Esophagus squamous epithelium (tissue), 4 donors: Measurements from ENCODE around the gene FKBP1C.

ENCODE experiments used
- POLR2A ChIP-seq, 4 donors: fragments of 450-650 bp; IDR thresholded peaks; one replicate each; pipeline ENCODE4 v1.6.1; 2017; ENCODE audit warnings: antibody characterized with exemption in 4 of 4, mild to moderate bottlenecking in 4 of 4, moderate library complexity in 3 of 4
- TF ChIP-seq, protein P1 (sequence below), 6 experiments: fragments of 450-650 bp in 4 of 6; fragments of 200-600 bp in 2 of 6; sonication (generic) in 2 of 6; IDR thresholded peaks; one replicate each; pipeline ENCODE4 v1.5.1; 2016 to 2019; ENCODE audit warnings: antibody characterized with exemption in 6 of 6, mild to moderate bottlenecking in 4 of 6, moderate library complexity in 4 of 6

- TF ChIP-seq, protein P1, sequence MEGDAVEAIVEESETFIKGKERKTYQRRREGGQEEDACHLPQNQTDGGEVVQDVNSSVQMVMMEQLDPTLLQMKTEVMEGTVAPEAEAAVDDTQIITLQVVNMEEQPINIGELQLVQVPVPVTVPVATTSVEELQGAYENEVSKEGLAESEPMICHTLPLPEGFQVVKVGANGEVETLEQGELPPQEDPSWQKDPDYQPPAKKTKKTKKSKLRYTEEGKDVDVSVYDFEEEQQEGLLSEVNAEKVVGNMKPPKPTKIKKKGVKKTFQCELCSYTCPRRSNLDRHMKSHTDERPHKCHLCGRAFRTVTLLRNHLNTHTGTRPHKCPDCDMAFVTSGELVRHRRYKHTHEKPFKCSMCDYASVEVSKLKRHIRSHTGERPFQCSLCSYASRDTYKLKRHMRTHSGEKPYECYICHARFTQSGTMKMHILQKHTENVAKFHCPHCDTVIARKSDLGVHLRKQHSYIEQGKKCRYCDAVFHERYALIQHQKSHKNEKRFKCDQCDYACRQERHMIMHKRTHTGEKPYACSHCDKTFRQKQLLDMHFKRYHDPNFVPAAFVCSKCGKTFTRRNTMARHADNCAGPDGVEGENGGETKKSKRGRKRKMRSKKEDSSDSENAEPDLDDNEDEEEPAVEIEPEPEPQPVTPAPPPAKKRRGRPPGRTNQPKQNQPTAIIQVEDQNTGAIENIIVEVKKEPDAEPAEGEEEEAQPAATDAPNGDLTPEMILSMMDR (IDR thresholded peaks at IDR 0.05) = no peak
- no peak for TF ChIP-seq POLR2A (IDR thresholded peaks at IDR 0.05)
These were observed 2.1 kb downstream of the FKBP1C start for GRCh38 chr6:63213325-63213724.
